GM19023 (cell line): Measurements from ENCODE around the gene VAMP5.

ENCODE experiments used
- ATAC-seq: cut with Tn5 transposase; IDR thresholded peaks from one replicate; pipeline ENCODE4 v1.9.1; 2021; ENCODE audit warnings: mild to moderate bottlenecking, moderate library complexity; ENCODE audit not compliant: unreplicated experiment

The VAMP5 gene

DNA sequence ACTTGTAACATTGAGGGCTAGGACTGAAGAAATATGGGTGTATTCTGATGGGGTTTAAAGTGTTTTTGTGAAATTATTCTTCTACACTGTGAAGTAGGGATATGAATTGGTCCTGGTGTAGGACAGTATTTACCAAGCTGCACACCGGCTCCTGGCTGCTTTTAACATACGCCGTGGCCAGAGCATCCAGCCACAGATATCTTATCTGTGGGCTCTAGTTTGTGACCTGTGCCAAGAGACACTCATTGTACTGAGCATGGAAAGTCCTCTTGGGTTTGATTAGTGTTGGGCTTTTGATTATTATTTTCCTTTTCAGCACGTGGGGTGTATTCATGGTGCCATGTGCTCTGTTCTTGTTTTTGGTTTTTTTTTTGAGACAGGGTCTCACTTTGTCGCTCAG is 39.8 kb downstream of the VAMP5 start:
- no peak for ATAC-seq

DNA sequence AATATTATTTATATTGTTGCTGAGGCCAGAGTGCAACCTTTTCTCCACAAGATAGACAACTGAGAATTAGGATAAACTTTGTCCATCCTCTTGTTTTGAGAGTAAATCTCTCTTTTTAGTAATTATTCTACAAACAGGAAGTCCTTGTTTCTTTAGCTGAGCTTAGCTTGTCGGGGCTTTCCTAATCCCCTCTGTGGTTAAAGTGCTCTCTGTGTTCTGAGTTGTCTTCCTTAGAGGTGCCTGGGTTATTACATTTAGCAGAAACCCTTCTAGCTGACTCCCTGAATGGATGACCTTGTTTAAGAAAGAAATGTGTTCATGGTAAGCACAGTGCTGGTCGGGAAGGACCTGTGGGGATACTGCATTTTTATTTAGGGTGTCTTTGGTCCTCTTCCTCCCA is 44.4 kb downstream of the VAMP5 start:
- peak; percentile 73 for ATAC-seq

DNA sequence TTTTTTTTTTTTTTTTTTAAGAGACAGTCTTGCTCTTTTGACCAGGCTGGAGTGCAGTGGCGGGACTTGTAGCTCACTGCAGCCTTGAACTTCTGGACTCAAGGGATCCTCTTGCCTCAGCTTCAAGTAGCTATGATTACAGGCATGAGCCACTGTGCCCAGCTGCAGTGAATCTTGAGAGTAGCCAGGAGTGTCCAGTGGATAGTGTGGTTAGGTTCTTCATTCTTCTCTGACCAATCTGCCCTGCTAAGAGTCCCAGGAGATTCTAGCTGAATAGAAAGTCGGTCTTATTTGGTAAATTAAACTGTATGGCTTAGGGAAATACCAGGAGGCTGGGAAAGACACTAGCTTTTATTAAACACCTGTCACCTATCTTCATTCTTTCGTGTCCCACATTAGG is 47.1 kb downstream of the VAMP5 start:
- ATAC-seq, result no peak

DNA sequence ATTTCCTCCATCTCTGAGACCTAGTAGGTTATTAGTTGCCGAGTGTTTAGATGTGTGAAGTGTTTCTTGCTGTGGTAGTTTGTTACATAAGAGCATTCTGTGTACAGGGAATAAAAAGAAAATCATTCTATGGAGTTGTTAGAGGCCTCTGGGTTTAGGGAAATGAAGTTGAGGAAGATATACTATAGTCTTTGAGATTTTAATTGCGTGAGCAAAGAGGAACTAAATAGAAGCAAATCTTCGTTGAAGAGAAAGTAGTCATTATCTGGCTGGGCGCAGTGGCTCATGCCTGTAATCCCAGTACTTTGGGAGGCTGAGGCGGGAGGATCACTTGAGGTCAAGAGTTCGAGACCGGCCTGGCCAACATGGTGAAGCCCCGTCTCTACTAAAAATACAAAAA is 50.8 kb downstream of the VAMP5 start:
- no peak for ATAC-seq

DNA sequence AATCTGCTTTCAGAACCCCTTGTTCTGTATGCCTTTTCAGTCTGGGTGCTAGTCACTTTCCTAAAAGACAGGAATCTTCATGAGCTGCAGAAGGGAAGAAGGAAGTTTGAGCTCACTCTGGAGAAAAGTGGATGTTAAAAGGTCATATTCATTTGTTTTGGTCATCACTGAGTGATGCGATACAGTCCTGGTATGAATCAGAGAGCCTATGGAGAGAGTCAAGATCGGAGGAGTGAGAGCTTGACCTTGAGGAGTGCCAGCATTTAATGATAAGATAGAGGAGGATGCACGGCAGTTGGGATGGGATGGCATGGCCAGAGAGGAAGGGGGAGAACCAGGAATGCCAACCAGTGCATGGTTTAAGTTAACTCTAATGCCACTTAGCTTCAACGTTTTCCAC is 51.4 kb downstream of the VAMP5 start:
- ATAC-seq, result no peak

DNA sequence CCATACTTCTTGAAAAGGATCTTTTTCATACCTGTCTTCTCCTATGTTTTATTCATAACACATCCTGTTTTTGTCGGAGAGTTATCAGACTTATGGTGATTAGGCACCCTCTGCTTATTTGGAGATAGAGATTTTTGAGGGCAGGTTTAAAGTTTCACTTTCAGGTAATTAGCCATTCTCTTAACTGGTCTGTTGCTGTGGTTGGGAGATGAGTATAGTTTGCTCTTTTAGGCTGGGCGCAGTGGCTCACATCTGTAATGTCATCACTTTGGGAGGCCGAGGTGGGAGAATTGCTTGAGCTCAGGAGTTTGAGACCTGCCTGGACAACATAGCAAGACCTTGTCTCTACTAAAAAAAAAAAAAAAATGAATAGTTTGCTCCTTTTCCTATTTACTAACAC is 58.5 kb downstream of the VAMP5 start:
- ATAC-seq, result no peak
